Gastrocnemius medialis (tissue), 4 donors: ENCODE measurements around the gene AHCTF1. TPM values are rescaled to one million over a fixed set of nuclear protein-coding genes. Genes with fewer than 3 reads are reported as not detected.

Experiments
- ATAC-seq, 2 donors: fragments of 150-250 bp; one replicate each; pipeline ENCODE4 v1.9.1; 2016
- DNase-seq, 2 donors: peaks; one replicate each; pipeline ENCODE4 v3.0.0-alpha.2; 2019
- H3K27ac ChIP-seq, 4 donors: fragments of 200-600 bp; sonication (generic); 1 replicate in 1 of 4; 2 replicates in 3 of 4; pipeline ENCODE4 v1.5.1; 2016 to 2018; ENCODE audit warnings: mild to moderate bottlenecking in 2 of 4, moderate library complexity in 1 of 4
- H3K27me3 ChIP-seq, 3 donors: fragments of 200-600 bp; sonication (generic) in 2 of 3; 1 replicate in 1 of 3; 2 replicates in 2 of 3; pipeline versions ENCODE4 v1.5.1 to v1.6.0; 2016 to 2019; ENCODE audit warnings: mild to moderate bottlenecking in 1 of 3, moderate library complexity in 1 of 3
- H3K36me3 ChIP-seq, 2 donors: fragments of 200-600 bp; sonication (generic) in 1 of 2; one replicate each; pipeline ENCODE4 v1.5.1; 2017 to 2018
- H3K4me1 ChIP-seq, 2 donors: fragments of 200-600 bp; sonication (generic) in 1 of 2; one replicate each; pipeline ENCODE4 v1.5.1; 2016 to 2017; ENCODE audit warnings: mild to moderate bottlenecking in 2 of 2
- H3K4me3 ChIP-seq, 4 donors: fragments of 200-600 bp; sonication (generic) in 3 of 4; 1 replicate in 1 of 4; 2 replicates in 3 of 4; pipeline ENCODE4 v1.5.1; 2016 to 2019; ENCODE audit warnings: mild to moderate bottlenecking in 2 of 4
- H3K9me3 ChIP-seq, 3 donors: fragments of 200-600 bp; sonication (generic) in 2 of 3; 1 replicate in 1 of 3; 2 replicates in 2 of 3; pipeline ENCODE4 v1.5.1; 2016 to 2019
- POLR2A ChIP-seq, 2 donors: fragments of 450-650 bp; IDR thresholded peaks; one replicate each; pipeline ENCODE4 v1.6.1; 2017; ENCODE audit warnings: antibody characterized with exemption in 2 of 2, mild to moderate bottlenecking in 2 of 2, moderate library complexity in 2 of 2
- in situ Hi-C, 4 donors: fragments of 200-750 bp; cut with MboI; loops; one replicate each; pipeline versions ENCODE4 v1.15.0 to v1.8.0; 2017; ENCODE audit warnings: low sequenced_read_pairs in 4 of 4
- intact Hi-C: fragments of 100-400 bp; cut with DNase I; formaldehyde crosslinking; loops from one replicate; pipeline ENCODE4 v1.15.1; 2023; ENCODE audit warnings: low total_unique reads
- total RNA-seq, 4 donors: library from RNA; depleted of rRNA; stranded (reverse); fragments of >200 nt; gene quantifications; one replicate each; pipeline versions ENCODE4 v1.1.0 to v1.2.3, GENCODE V29; 2016
- TF ChIP-seq, protein P1 (sequence below), 5 experiments: fragments of 450-650 bp in 3 of 5; fragments of 200-600 bp in 2 of 5; sonication (generic) in 2 of 5; IDR thresholded peaks in 4 of 5; conservative IDR thresholded peaks in 1 of 5; 1 replicate in 4 of 5; 2 replicates in 1 of 5; pipeline ENCODE4 v1.5.1; 2016 to 2019; ENCODE audit warnings: antibody characterized with exemption in 5 of 5, mild to moderate bottlenecking in 3 of 5, moderate library complexity in 3 of 5

Gene AHCTF1
- total RNA-seq, 4 donors from 2014 or later = 21.7 to 28.5 (median 24.7) TPM

DNA sequence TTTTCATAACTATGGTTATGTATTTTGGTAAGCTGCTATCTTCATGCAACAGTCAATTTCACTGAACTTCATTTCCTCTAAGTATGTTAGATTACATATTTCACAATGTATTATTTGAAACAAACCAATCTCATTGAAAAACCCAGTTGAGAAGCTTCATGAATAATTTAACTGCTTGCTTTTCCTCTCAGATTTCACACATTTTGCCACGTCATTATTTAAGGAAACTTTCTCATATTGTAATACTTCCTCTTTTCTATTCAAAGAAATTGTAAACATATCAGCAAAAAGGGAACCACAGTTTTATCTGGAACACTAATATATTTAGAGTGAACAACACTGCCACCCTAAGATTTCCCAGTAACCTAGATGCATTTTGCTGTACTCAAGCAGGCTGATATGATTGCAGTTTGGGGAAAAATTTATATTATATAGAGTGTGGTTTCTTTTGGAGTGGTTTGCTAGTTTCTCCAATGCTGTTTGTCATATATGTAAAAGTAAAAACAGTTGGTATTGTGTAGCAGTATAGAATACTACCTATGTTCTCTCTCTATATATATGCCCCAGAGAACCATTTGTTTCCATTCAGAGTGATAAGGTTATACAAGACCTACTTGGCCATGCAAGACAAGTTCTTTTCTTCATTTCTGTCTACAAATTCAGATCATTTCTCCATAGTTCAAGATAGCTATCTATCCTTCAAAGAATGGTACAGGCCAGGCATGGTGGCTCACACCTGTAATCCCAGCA is 28.4 kb upstream of the AHCTF1 start:
- Histone ChIP-seq H3K4me3 (no peak overlapping the region), H3K9me3 (no peaks in the 10 kb centered on the region), H3K36me3 (no peaks in the 10 kb centered on the region), H3K27me3 (no peaks in the 10 kb centered on the region), H3K27ac (no peak overlapping the region), H3K4me1 (no peaks in the 10 kb centered on the region)
- ATAC-seq (no peak), DNase-seq (no peak)
- intact Hi-C loops (no loop called here), in situ Hi-C loops (loop anchor here in 1 of 4 donors (10.0 kb wide), 1 partner anchor 55 kb away; no protein-coding TSS in a partner anchor)
- TF ChIP-seq POLR2A (IDR thresholded peaks at IDR 0.05) = no peak
- TF ChIP-seq, protein P1, sequence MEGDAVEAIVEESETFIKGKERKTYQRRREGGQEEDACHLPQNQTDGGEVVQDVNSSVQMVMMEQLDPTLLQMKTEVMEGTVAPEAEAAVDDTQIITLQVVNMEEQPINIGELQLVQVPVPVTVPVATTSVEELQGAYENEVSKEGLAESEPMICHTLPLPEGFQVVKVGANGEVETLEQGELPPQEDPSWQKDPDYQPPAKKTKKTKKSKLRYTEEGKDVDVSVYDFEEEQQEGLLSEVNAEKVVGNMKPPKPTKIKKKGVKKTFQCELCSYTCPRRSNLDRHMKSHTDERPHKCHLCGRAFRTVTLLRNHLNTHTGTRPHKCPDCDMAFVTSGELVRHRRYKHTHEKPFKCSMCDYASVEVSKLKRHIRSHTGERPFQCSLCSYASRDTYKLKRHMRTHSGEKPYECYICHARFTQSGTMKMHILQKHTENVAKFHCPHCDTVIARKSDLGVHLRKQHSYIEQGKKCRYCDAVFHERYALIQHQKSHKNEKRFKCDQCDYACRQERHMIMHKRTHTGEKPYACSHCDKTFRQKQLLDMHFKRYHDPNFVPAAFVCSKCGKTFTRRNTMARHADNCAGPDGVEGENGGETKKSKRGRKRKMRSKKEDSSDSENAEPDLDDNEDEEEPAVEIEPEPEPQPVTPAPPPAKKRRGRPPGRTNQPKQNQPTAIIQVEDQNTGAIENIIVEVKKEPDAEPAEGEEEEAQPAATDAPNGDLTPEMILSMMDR (IDR thresholded peaks at IDR 0.05 in 4 of 5, conservative IDR thresholded peaks at IDR 0.05 in 1 of 5) = peak in 1 of 5 experiments; percentile 9

DNA sequence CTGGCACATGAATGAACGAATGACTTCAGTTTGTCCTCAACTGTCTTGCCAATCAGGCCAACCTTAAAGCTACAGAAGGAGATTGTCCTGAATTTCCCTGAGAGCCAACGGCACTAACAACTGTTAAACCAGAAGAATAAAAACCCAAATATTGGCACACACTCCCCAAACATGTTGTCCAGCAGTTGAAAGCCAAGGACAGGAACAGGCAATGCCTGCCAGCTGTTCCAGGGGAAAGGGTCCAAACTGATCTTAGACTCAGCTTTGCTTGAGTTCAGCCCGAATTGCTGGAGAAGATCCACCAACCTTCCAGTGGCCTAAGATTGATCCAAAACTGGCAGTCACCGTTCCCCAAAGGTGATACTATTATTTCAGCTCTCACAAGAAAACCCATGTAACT is 22.4 kb upstream of the AHCTF1 start:
- no peak overlapping the region for H3K4me3 ChIP-seq
- no peaks in the 10 kb centered on the region for H3K36me3 ChIP-seq
- H3K27ac ChIP-seq = no peak overlapping the region
- H3K4me1 ChIP-seq = no peaks in the 10 kb centered on the region
- intact Hi-C loops (no loop called here), in situ Hi-C loops (no loop called here)
- TF ChIP-seq POLR2A (IDR thresholded peaks at IDR 0.05) = no peak
- TF ChIP-seq, protein P1 (IDR thresholded peaks at IDR 0.05 in 4 of 5, conservative IDR thresholded peaks at IDR 0.05 in 1 of 5) = no peak
- ATAC-seq = peak; percentile 18 to 70
- H3K9me3 ChIP-seq = no peaks in the 10 kb centered on the region
- no peaks in the 10 kb centered on the region for H3K27me3 ChIP-seq
- peak in 1 of 2 donors; percentile 29 for DNase-seq

DNA sequence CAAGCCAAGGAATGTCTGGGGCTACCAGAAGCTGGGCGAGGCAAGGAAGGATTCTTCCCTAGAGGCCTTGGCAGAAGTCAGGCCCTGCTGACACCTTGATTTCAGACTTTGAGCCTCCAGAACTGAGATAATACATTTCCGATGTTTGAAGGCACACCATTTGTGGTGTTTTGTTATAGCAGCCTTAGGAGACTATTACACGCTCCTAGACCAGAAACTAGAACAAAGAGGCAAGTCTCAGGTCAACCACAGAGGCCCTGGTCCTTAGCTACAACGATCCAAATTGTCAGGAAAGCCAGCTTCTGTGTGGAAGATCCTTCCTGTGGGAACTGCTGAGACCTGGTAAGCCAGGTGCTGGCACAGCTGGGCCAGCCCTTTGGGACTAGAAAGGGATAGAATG is 19.7 kb upstream of the AHCTF1 start:
- H3K4me3 ChIP-seq = no peak overlapping the region
- in situ Hi-C loops = no loop called here
- ATAC-seq (no peak), DNase-seq (no peak)
- H3K27ac ChIP-seq = no peak overlapping the region
- intact Hi-C loops = no loop called here
- peaks cover 0 to 5% of the 10 kb centered on the region in 2 donors for H3K4me1 ChIP-seq
- H3K27me3 ChIP-seq = no peaks in the 10 kb centered on the region
- H3K36me3 ChIP-seq = no peaks in the 10 kb centered on the region
- TF ChIP-seq, protein P1 (IDR thresholded peaks at IDR 0.05 in 4 of 5, conservative IDR thresholded peaks at IDR 0.05 in 1 of 5) = no peak
- no peak for TF ChIP-seq POLR2A (IDR thresholded peaks at IDR 0.05)
- no peaks in the 10 kb centered on the region for H3K9me3 ChIP-seq

DNA sequence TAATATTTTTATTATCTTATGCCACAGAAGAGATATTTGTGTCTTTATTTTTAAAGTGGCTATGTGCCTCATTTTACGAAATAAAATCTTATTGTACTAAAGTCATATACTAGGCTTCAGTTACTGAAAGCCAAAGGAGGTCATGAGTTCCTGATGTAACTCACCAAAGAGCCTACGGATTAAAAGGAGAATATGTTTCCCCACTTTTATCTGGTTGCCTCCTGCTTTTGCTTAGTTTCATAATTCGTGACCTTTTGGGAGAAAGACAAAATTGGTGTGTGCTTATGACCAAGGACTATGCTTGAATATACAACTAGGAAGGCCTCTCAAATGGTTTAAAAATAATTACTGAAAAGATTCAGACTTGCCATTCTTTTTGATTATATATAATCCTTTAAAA is 18.2 kb upstream of the AHCTF1 start:
- no peaks in the 10 kb centered on the region for H3K36me3 ChIP-seq
- DNase-seq (no peak), ATAC-seq (no peak)
- H3K4me1 ChIP-seq = peaks cover 0 to 5% of the 10 kb centered on the region in 2 donors
- no peaks in the 10 kb centered on the region for H3K27me3 ChIP-seq
- H3K4me3 ChIP-seq = no peak overlapping the region
- intact Hi-C loops (no loop called here), in situ Hi-C loops (no loop called here)
- TF ChIP-seq POLR2A (IDR thresholded peaks at IDR 0.05) = no peak
- TF ChIP-seq, protein P1 (IDR thresholded peaks at IDR 0.05 in 4 of 5, conservative IDR thresholded peaks at IDR 0.05 in 1 of 5) = no peak
- no peak overlapping the region for H3K27ac ChIP-seq
- no peaks in the 10 kb centered on the region for H3K9me3 ChIP-seq
